ENCODE results near the gene TSHZ2.

TSHZ2 gene

GRCh38 chr20:53260168-53260567 lies 288.0 kb downstream of the TSHZ2 start:
- no peak for DNase-seq (ENCODE audit: extremely low spot score)
- TF ChIP-seq CTCF (IDR thresholded peaks at IDR 0.05; ENCODE audit: control extremely low read depth, extremely low read depth, low read depth, missing control alignments) = no peak
- CTCF ChIA-PET = no interaction called here
- POLR2A ChIA-PET = no interaction called here

- POLR2A ChIA-PET = no interaction called here
- CTCF ChIA-PET = no interaction called here
- TF ChIP-seq CTCF (IDR thresholded peaks at IDR 0.05; ENCODE audit: control extremely low read depth, extremely low read depth, low read depth, missing control alignments) = no peak
- DNase-seq (ENCODE audit: extremely low spot score) = no peak
These were observed 288.4 kb downstream of the TSHZ2 start for GRCh38 chr20:53260591-53260990.

DNA sequence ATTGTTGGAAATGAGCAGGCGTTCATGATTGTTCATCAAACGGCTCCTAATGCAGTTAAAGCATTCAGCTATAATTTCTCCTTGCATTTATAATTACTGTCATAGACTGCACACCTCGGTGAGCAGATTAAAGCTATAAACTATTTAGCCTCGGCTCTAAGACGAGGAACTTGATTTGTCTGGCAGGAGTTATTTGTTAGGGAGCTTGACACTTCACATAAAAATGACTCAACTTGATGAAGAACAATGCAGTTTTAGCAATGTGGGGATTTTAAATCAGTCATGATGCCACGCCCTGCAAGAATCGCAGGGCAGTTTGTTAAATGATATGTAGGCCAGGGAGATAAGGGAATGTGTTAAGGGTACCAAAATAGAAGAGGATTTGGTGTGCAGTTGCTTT lies 290.2 kb downstream of the TSHZ2 start:
- DNase-seq (ENCODE audit: extremely low spot score) = no peak
- no peak for TF ChIP-seq CTCF (IDR thresholded peaks at IDR 0.05; ENCODE audit: control extremely low read depth, extremely low read depth, low read depth, missing control alignments)
- ChIA-PET POLR2A (no interaction called here), CTCF (no interaction called here)

DNA sequence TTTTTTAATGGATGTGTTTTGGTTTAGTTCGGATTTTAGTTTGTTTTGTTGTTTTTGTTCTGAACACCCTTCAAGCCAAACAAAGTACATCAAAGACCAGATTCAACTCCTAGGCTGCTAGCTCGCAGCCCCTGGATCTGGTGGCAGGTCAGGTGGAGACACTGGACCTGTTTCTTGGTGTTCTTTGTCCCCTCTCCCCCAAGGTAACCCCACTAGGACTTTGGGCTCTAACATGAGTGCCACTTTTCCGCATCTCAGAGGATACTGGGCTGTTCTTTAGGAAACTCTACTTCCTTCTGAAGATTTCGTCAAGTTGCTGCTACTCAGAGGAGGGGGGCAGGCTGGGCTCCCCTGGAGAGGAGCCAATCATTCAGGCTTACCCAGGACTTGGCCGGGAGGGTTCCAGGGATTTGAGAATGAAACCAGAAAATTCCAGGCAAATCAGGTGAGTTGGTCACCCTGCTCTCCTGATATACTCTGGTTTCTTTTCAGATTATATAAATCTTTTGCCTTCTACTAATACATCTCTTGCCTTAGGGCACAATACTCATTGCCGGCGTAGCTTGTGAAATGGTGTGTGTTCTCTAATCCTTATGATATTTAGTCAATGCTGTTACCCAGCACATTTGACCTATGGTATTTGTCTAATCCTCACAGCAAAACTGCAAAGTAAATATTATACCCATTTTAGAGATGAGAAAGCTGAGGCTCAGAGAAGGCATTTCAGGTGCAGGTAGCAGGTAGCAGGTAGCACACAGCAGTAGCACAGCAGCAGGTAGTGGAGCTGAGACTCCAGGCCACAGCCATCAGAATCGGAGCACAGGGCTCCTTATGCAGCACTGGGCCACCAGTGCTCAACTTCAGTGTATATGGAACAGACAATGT lies 291.6 kb downstream of the TSHZ2 start:
- no peak for TF ChIP-seq CTCF (IDR thresholded peaks at IDR 0.05; ENCODE audit: control extremely low read depth, extremely low read depth, low read depth, missing control alignments)
- no peak for DNase-seq (ENCODE audit: extremely low spot score)
- POLR2A ChIA-PET = no interaction called here
- CTCF ChIA-PET = no interaction called here

DNA sequence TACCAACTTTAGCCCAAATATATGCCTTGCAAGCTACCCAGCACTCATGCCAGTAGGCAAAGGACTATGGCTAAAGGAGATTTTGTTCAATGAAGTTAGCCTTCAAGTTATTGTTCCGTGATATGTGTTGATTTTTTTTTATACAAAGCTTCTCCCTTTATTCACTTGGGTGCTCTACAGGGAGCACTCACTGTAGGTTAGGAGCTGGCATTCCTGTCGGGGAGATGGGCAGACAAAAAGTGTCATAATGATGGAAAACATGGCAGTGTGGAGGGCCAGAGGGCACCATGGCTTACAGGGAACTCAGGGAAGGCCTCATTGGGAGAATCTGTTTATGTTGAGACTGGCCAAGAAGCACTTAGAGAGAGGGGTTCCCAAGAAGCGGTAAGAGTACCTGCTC lies 292.4 kb downstream of the TSHZ2 start:
- no peak for TF ChIP-seq CTCF (IDR thresholded peaks at IDR 0.05; ENCODE audit: control extremely low read depth, extremely low read depth, low read depth, missing control alignments)
- CTCF ChIA-PET = no interaction called here
- DNase-seq (ENCODE audit: extremely low spot score) = no peak
- POLR2A ChIA-PET = no interaction called here

DNA sequence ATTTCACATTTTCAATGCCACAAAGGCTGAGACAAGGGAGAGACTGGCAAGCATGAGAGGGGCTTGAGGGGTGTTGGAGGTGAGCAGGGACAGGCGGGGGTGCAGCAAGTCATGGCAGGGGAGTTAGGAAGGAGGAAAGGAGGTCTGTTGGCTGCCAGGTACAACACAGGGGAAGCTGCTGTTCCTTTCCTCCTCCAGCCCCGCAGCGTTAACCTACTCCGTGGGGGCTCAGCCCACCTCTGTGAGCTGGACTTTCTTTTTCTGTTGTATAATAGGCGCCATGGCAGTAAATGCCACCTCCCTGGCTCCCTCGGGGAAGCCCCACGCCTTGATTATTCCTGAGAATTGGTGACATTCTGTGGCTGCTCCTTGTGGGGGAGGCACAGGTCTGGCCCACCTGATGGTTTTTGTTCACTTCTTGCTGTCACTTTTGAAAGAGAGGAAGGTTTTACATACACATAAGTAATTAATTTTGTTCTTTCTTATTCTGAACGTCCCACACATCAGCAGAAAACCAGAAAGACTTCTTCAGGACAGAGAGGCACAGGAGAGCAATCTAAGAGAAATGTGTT lies 293.2 kb downstream of the TSHZ2 start:
- DNase-seq (ENCODE audit: extremely low spot score) = no peak
- CTCF ChIA-PET = no interaction called here
- no peak for TF ChIP-seq CTCF (IDR thresholded peaks at IDR 0.05; ENCODE audit: control extremely low read depth, extremely low read depth, low read depth, missing control alignments)
- POLR2A ChIA-PET = no interaction called here
